ENCODE measurements around the gene SLC8B1. TPM values are rescaled to one million over a fixed set of nuclear protein-coding genes. Genes with fewer than 3 reads are reported as not detected.
A peak's percentile ranks its signal among the peaks of the same experiment; 100 is the strongest.
"Not testable (repeated sequence)": the region's sequence is repeated elsewhere in the genome, so short reads cannot be mapped to it uniquely, and the experiment has no call there.

SLC8B1 gene
- total and polyA plus RNA-seq, 8 donors, result 10.5 to 40.1 (median 12.9) TPM

- H3K27me3 ChIP-seq, result no peaks in the 10 kb centered on the region
- TF ChIP-seq, protein P1, sequence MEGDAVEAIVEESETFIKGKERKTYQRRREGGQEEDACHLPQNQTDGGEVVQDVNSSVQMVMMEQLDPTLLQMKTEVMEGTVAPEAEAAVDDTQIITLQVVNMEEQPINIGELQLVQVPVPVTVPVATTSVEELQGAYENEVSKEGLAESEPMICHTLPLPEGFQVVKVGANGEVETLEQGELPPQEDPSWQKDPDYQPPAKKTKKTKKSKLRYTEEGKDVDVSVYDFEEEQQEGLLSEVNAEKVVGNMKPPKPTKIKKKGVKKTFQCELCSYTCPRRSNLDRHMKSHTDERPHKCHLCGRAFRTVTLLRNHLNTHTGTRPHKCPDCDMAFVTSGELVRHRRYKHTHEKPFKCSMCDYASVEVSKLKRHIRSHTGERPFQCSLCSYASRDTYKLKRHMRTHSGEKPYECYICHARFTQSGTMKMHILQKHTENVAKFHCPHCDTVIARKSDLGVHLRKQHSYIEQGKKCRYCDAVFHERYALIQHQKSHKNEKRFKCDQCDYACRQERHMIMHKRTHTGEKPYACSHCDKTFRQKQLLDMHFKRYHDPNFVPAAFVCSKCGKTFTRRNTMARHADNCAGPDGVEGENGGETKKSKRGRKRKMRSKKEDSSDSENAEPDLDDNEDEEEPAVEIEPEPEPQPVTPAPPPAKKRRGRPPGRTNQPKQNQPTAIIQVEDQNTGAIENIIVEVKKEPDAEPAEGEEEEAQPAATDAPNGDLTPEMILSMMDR (IDR thresholded peaks at IDR 0.05), result no peak
- H3K9me3 ChIP-seq, result no peaks in the 10 kb centered on the region
- intact Hi-C loops (cut with DNase I), result no loop called here
- H3K36me3 ChIP-seq, result no peaks in the 10 kb centered on the region
- peak within 1 kb of the TSS; percentile 86 for H3K4me3 ChIP-seq
- ATAC-seq (peak; percentile 98), DNase-seq (peak; percentile 89 to 98 (median 96))
- H3K27ac ChIP-seq, result peak within 1 kb of the TSS; percentile 69 to 80
- peaks cover 0 to 29% of the 10 kb centered on the region in 2 donors for H3K4me1 ChIP-seq
Measured at GRCh38 chr12:113358381-113359132, 23.6 kb upstream of the SLC8B1 start, which contains the start of gene PLBD2. TSS of gene PLBD2 (plus strand) at chr12:113358587. CDS start at chr12:113358601, 14 bp downstream.

DNA sequence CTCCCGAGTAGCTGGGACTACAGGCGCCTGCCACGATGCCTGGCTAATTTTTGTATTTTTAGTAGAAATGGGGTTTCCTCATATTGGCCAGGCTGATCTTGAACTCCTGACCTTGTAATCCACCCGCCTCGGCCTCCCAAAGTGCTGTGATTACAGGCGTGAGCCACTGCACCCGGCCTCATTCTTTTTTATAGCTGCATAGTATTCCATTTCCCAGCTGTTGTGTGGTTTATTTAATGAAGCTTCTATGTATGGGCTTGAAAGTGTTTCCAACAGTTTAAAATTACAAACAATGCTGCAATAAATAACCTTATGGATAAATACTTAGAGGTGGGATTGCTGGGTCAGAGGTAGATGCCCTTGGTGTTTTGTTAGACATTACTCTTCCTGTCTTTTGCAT lies 19.3 kb upstream of the SLC8B1 start:
- H3K4me3 ChIP-seq; H3K27ac ChIP-seq; intact Hi-C loops (cut with DNase I); H3K27me3 ChIP-seq; H3K36me3 ChIP-seq; H3K4me1 ChIP-seq; ATAC-seq; H3K9me3 ChIP-seq; DNase-seq: not testable (repeated sequence)

- intact Hi-C loops (cut with DNase I), result no loop called here
- ATAC-seq (no peak), DNase-seq (no peak)
- Histone ChIP-seq H3K4me3 (no peak overlapping the region), H3K27me3 (peaks cover 0 to 6% of the 10 kb centered on the region in 2 donors), H3K27ac (no peak overlapping the region), H3K4me1 (no peaks in the 10 kb centered on the region), H3K36me3 (no peaks in the 10 kb centered on the region), H3K9me3 (no peaks in the 10 kb centered on the region)
- TF ChIP-seq, protein P1 (IDR thresholded peaks at IDR 0.05), result no peak
Measured at GRCh38 chr12:113351089-113351488, 16.2 kb upstream of the SLC8B1 start.

- intact Hi-C loops (cut with DNase I), result no loop called here
- Histone ChIP-seq H3K27ac (no peak overlapping the region), H3K9me3 (no peaks in the 10 kb centered on the region), H3K36me3 (no peaks in the 10 kb centered on the region), H3K4me3 (no peak overlapping the region), H3K4me1 (no peaks in the 10 kb centered on the region), H3K27me3 (peaks cover 0 to 6% of the 10 kb centered on the region in 2 donors)
- ATAC-seq, result no peak
- no peak for DNase-seq
- TF ChIP-seq, protein P1 (IDR thresholded peaks at IDR 0.05), result no peak
Measured at GRCh38 chr12:113348849-113349536, 14.1 kb upstream of the SLC8B1 start.

- Histone ChIP-seq H3K27me3 (peaks cover 0 to 6% of the 10 kb centered on the region in 2 donors), H3K4me3 (no peak overlapping the region), H3K4me1 (no peaks in the 10 kb centered on the region), H3K36me3 (no peaks in the 10 kb centered on the region), H3K27ac (no peak overlapping the region), H3K9me3 (no peaks in the 10 kb centered on the region)
- TF ChIP-seq, protein P1 (IDR thresholded peaks at IDR 0.05), result no peak
- DNase-seq (no peak), ATAC-seq (no peak)
- intact Hi-C loops (cut with DNase I), result no loop called here
Measured at GRCh38 chr12:113347892-113348291, 13.0 kb upstream of the SLC8B1 start.

Measured in left lung (tissue), 10 donors.